Breast epithelium (tissue), 3 donors: Measurements from ENCODE around the gene HOXC11.

Experiments
- POLR2A ChIP-seq: fragments of 450-650 bp; IDR thresholded peaks from one replicate; pipeline ENCODE4 v1.6.1; 2016; ENCODE audit warnings: antibody characterized with exemption, mild to moderate bottlenecking, moderate library complexity
- TF ChIP-seq, protein P1 (sequence below), 3 donors: fragments of 450-650 bp; IDR thresholded peaks; one replicate each; pipeline ENCODE4 v1.5.1; 2016 to 2017; ENCODE audit warnings: antibody characterized with exemption in 3 of 3, mild to moderate bottlenecking in 3 of 3, moderate library complexity in 3 of 3

GRCh38 chr12:53963005-53963404, 9.9 kb upstream of the HOXC11 start:
- TF ChIP-seq, protein P1, sequence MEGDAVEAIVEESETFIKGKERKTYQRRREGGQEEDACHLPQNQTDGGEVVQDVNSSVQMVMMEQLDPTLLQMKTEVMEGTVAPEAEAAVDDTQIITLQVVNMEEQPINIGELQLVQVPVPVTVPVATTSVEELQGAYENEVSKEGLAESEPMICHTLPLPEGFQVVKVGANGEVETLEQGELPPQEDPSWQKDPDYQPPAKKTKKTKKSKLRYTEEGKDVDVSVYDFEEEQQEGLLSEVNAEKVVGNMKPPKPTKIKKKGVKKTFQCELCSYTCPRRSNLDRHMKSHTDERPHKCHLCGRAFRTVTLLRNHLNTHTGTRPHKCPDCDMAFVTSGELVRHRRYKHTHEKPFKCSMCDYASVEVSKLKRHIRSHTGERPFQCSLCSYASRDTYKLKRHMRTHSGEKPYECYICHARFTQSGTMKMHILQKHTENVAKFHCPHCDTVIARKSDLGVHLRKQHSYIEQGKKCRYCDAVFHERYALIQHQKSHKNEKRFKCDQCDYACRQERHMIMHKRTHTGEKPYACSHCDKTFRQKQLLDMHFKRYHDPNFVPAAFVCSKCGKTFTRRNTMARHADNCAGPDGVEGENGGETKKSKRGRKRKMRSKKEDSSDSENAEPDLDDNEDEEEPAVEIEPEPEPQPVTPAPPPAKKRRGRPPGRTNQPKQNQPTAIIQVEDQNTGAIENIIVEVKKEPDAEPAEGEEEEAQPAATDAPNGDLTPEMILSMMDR (IDR thresholded peaks at IDR 0.05) = no peak
- TF ChIP-seq POLR2A = no peak
